Measurements from ENCODE around the gene RPE65. TPM values are rescaled to one million over a fixed set of nuclear protein-coding genes. Genes with fewer than 3 reads are reported as not detected.

Gene RPE65
- total RNA-seq, 4 donors from 2014 or later: not detected

GRCh38 chr1:68456202-68456601 lies 6.4 kb upstream of the RPE65 start:
- no peak for ATAC-seq
- TF ChIP-seq, protein P1, sequence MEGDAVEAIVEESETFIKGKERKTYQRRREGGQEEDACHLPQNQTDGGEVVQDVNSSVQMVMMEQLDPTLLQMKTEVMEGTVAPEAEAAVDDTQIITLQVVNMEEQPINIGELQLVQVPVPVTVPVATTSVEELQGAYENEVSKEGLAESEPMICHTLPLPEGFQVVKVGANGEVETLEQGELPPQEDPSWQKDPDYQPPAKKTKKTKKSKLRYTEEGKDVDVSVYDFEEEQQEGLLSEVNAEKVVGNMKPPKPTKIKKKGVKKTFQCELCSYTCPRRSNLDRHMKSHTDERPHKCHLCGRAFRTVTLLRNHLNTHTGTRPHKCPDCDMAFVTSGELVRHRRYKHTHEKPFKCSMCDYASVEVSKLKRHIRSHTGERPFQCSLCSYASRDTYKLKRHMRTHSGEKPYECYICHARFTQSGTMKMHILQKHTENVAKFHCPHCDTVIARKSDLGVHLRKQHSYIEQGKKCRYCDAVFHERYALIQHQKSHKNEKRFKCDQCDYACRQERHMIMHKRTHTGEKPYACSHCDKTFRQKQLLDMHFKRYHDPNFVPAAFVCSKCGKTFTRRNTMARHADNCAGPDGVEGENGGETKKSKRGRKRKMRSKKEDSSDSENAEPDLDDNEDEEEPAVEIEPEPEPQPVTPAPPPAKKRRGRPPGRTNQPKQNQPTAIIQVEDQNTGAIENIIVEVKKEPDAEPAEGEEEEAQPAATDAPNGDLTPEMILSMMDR (IDR thresholded peaks at IDR 0.05): no peak
- TF ChIP-seq POLR2A (IDR thresholded peaks at IDR 0.05) (no peak), POLR2AphosphoS5 (IDR thresholded peaks at IDR 0.05) (no peak), EP300 (IDR thresholded peaks at IDR 0.05) (no peak)
- Histone ChIP-seq H3K27ac (no peak overlapping the region), H3K4me3 (no peak overlapping the region), H3K36me3 (no peaks in the 10 kb centered on the region), H3K9me3 (no peaks in the 10 kb centered on the region), H3K4me1 (no peaks in the 10 kb centered on the region), H3K27me3 (no peaks in the 10 kb centered on the region)
- WGBS, 2 donors (ENCODE audit: low coverage in 1 of 2): 71 to 78% methylated on average over 1 of the region's 1 CpG

GRCh38 chr1:68454534-68454933 lies 4.8 kb upstream of the RPE65 start:
- Histone ChIP-seq H3K27me3 (no peaks in the 10 kb centered on the region), H3K4me1 (no peaks in the 10 kb centered on the region), H3K36me3 (no peaks in the 10 kb centered on the region), H3K9me3 (no peaks in the 10 kb centered on the region), H3K27ac (no peak overlapping the region), H3K4me3 (no peak overlapping the region)
- 59 to 100% methylated on average over 1 of the region's 2 CpGs for WGBS, 2 donors (ENCODE audit: low coverage in 1 of 2)
- TF ChIP-seq POLR2A (IDR thresholded peaks at IDR 0.05) (no peak), EP300 (IDR thresholded peaks at IDR 0.05) (no peak), POLR2AphosphoS5 (IDR thresholded peaks at IDR 0.05) (no peak)
- TF ChIP-seq, protein P1 (IDR thresholded peaks at IDR 0.05): no peak
- ATAC-seq: no peak

- ATAC-seq: no peak
- H3K4me3 ChIP-seq: no peak overlapping the region
- WGBS, 2 donors (ENCODE audit: low coverage in 1 of 2): 90 to 94% methylated on average over 4 to 8 of the region's 8 CpGs
- no peaks in the 10 kb centered on the region for H3K4me1 ChIP-seq
- H3K27me3 ChIP-seq: no peaks in the 10 kb centered on the region
- no peaks in the 10 kb centered on the region for H3K36me3 ChIP-seq
- no peak overlapping the region for H3K27ac ChIP-seq
- TF ChIP-seq EP300 (IDR thresholded peaks at IDR 0.05) (no peak), POLR2AphosphoS5 (IDR thresholded peaks at IDR 0.05) (no peak), POLR2A (IDR thresholded peaks at IDR 0.05) (no peak)
- TF ChIP-seq, protein P1 (IDR thresholded peaks at IDR 0.05): no peak
- H3K9me3 ChIP-seq: no peaks in the 10 kb centered on the region
Measured at GRCh38 chr1:68453060-68453670, 3.4 kb upstream of the RPE65 start.

GRCh38 chr1:68448365-68448764 lies 1.4 kb downstream of the RPE65 start:
- TF ChIP-seq, protein P1 (IDR thresholded peaks at IDR 0.05): no peak
- no peak for TF ChIP-seq POLR2AphosphoS5 (IDR thresholded peaks at IDR 0.05)
- no peak for TF ChIP-seq EP300 (IDR thresholded peaks at IDR 0.05)
- no peak for TF ChIP-seq POLR2A (IDR thresholded peaks at IDR 0.05)
- 88 to 100% methylated on average over 1 to 3 of the region's 7 CpGs for WGBS, 2 donors (ENCODE audit: low coverage in 1 of 2)
- no peaks in the 10 kb centered on the region for H3K9me3 ChIP-seq
- no peak overlapping the region for H3K27ac ChIP-seq
- ATAC-seq: no peak
- H3K4me1 ChIP-seq: no peaks in the 10 kb centered on the region
- H3K36me3 ChIP-seq: no peaks in the 10 kb centered on the region
- H3K4me3 ChIP-seq: no peak overlapping the region
- H3K27me3 ChIP-seq: no peaks in the 10 kb centered on the region

- Histone ChIP-seq H3K4me3 (no peak overlapping the region), H3K9me3 (no peaks in the 10 kb centered on the region), H3K36me3 (no peaks in the 10 kb centered on the region), H3K27ac (no peak overlapping the region), H3K4me1 (no peaks in the 10 kb centered on the region), H3K27me3 (no peaks in the 10 kb centered on the region)
- TF ChIP-seq EP300 (IDR thresholded peaks at IDR 0.05) (no peak), POLR2A (IDR thresholded peaks at IDR 0.05) (no peak), POLR2AphosphoS5 (IDR thresholded peaks at IDR 0.05) (no peak)
- TF ChIP-seq, protein P1 (IDR thresholded peaks at IDR 0.05): no peak
- 93 to 96% methylated on average over 5 to 6 of the region's 6 CpGs for WGBS, 2 donors (ENCODE audit: low coverage in 1 of 2)
- ATAC-seq: no peak
Measured at GRCh38 chr1:68445709-68446108, 4.0 kb downstream of the RPE65 start.
